Uterus (tissue), 4 donors: ENCODE results near the gene ARFGAP2. TPM values are rescaled to one million over a fixed set of nuclear protein-coding genes. Genes with fewer than 3 reads are reported as not detected.
"Not testable (repeated sequence)": the region's sequence is repeated elsewhere in the genome, so short reads cannot be mapped to it uniquely, and the experiment has no call there.

Experiments used
- DNase-seq, 2 donors: peaks; one replicate each; pipeline ENCODE4 v3.0.0-alpha.2; 2019 to 2020
- H3K27ac ChIP-seq, 2 donors: fragments of 200-600 bp; sonication (generic); 1 replicate in 1 of 2; 2 replicates in 1 of 2; pipeline ENCODE4 v1.5.1; 2016 to 2018
- H3K27me3 ChIP-seq, 2 donors: fragments of 200-600 bp; sonication (generic); one replicate each; pipeline ENCODE4 v1.5.1; 2018 to 2019; ENCODE audit warnings: control low read depth in 1 of 2
- H3K36me3 ChIP-seq, 2 donors: fragments of 200-600 bp; sonication (generic); one replicate each; pipeline ENCODE4 v1.5.1; 2019; ENCODE audit warnings: control low read depth in 1 of 2
- H3K4me1 ChIP-seq, 2 donors: fragments of 200-600 bp; sonication (generic); one replicate each; pipeline ENCODE4 v1.5.1; 2018 to 2019; ENCODE audit warnings: control low read depth in 1 of 2
- H3K4me3 ChIP-seq, 2 donors: fragments of 200-600 bp; sonication (generic); 1 replicate in 1 of 2; 2 replicates in 1 of 2; pipeline ENCODE4 v1.5.1; 2018 to 2019; ENCODE audit warnings: mild to moderate bottlenecking in 1 of 2
- H3K9me3 ChIP-seq, 2 donors: fragments of 200-600 bp; sonication (generic); one replicate each; pipeline ENCODE4 v1.5.1; 2019; ENCODE audit warnings: control low read depth in 1 of 2
- CTCF ChIP-seq, 4 experiments: fragments of 200-600 bp in 2 of 4; fragments of 450-650 bp in 2 of 4; sonication (generic) in 2 of 4; IDR thresholded peaks; one replicate each; pipeline ENCODE4 v1.5.1; 2016 to 2019; ENCODE audit warnings: antibody characterized with exemption in 4 of 4, mild to moderate bottlenecking in 2 of 4, moderate library complexity in 1 of 4
- POLR2A ChIP-seq, 2 donors: fragments of 450-650 bp; IDR thresholded peaks; one replicate each; pipeline ENCODE4 v1.6.1; 2016; ENCODE audit warnings: antibody characterized with exemption in 2 of 2, mild to moderate bottlenecking in 1 of 2, moderate library complexity in 1 of 2
- intact Hi-C: fragments of 100-400 bp; cut with DNase I; formaldehyde crosslinking; loops from one replicate; pipeline ENCODE4 v1.15.1; 2023; ENCODE audit warnings: low total_unique reads
- total RNA-seq, 4 donors: library from RNA; depleted of rRNA in 3 of 4; stranded (reverse); fragments of >200 nt in 3 of 4; gene quantifications; one replicate each; pipeline versions ENCODE4 v1.1.0 to v1.2.4, GENCODE V29; 2014 to 2023
- donor health status: DM: yes; HTN: yes; CAD: no.

The ARFGAP2 gene
- total RNA-seq, 4 donors from 2014 or later = 57.4 to 243 (median 151) TPM

GRCh38 chr11:47207459-47207858, 30.8 kb upstream of the ARFGAP2 start:
- intact Hi-C loops = no loop called here
- TF ChIP-seq POLR2A (IDR thresholded peaks at IDR 0.05) (no peak), CTCF (IDR thresholded peaks at IDR 0.05) (no peak)
- no peaks in the 10 kb centered on the region for H3K27me3 ChIP-seq
- H3K4me3 ChIP-seq = no peak overlapping the region
- no peaks in the 10 kb centered on the region for H3K4me1 ChIP-seq
- no peak for DNase-seq
- no peaks in the 10 kb centered on the region for H3K36me3 ChIP-seq
- no peak overlapping the region for H3K27ac ChIP-seq
- no peaks in the 10 kb centered on the region for H3K9me3 ChIP-seq

GRCh38 chr11:47206577-47206976, 29.9 kb upstream of the ARFGAP2 start:
- DNase-seq, H3K27me3 ChIP-seq, H3K4me1 ChIP-seq, H3K36me3 ChIP-seq, H3K4me3 ChIP-seq, H3K9me3 ChIP-seq, intact Hi-C loops, H3K27ac ChIP-seq: not testable (repeated sequence)

GRCh38 chr11:47204637-47204989, 27.9 kb upstream of the ARFGAP2 start:
- no peak overlapping the region for H3K4me3 ChIP-seq
- H3K27ac ChIP-seq = no peak overlapping the region
- no peaks in the 10 kb centered on the region for H3K36me3 ChIP-seq
- TF ChIP-seq CTCF (IDR thresholded peaks at IDR 0.05) (no peak), POLR2A (IDR thresholded peaks at IDR 0.05) (no peak)
- H3K27me3 ChIP-seq = no peaks in the 10 kb centered on the region
- intact Hi-C loops = no loop called here
- H3K9me3 ChIP-seq = no peaks in the 10 kb centered on the region
- no peak for DNase-seq
- H3K4me1 ChIP-seq = no peaks in the 10 kb centered on the region

- Histone ChIP-seq H3K4me1 (no peaks in the 10 kb centered on the region), H3K4me3 (no peak overlapping the region), H3K27me3 (no peaks in the 10 kb centered on the region), H3K9me3 (no peaks in the 10 kb centered on the region), H3K27ac (no peak overlapping the region), H3K36me3 (no peaks in the 10 kb centered on the region)
- no peak for DNase-seq
- TF ChIP-seq CTCF (IDR thresholded peaks at IDR 0.05) (no peak), POLR2A (IDR thresholded peaks at IDR 0.05) (no peak)
- intact Hi-C loops = no loop called here
Observed at GRCh38 chr11:47202576-47202975, 25.9 kb upstream of the ARFGAP2 start.

- Histone ChIP-seq H3K4me1 (no peaks in the 10 kb centered on the region), H3K9me3 (no peaks in the 10 kb centered on the region), H3K36me3 (no peaks in the 10 kb centered on the region), H3K27ac (no peak overlapping the region), H3K4me3 (no peak overlapping the region), H3K27me3 (no peaks in the 10 kb centered on the region)
- no peak for DNase-seq
- intact Hi-C loops = no loop called here
- TF ChIP-seq CTCF (IDR thresholded peaks at IDR 0.05) = no peak
- TF ChIP-seq POLR2A (IDR thresholded peaks at IDR 0.05) = no peak
Observed at GRCh38 chr11:47201015-47201414, 24.3 kb upstream of the ARFGAP2 start.

GRCh38 chr11:47198161-47198560, 21.5 kb upstream of the ARFGAP2 start:
- H3K4me1 ChIP-seq, H3K27me3 ChIP-seq, H3K9me3 ChIP-seq, intact Hi-C loops, DNase-seq, H3K4me3 ChIP-seq, H3K36me3 ChIP-seq, H3K27ac ChIP-seq: not testable (repeated sequence)
